Testis (tissue), 2 donors: ENCODE data around the gene MEGF6.

ENCODE experiments used
- CTCF ChIP-seq, 3 experiments: fragments of 450-650 bp in 2 of 3; fragments of 200-600 bp in 1 of 3; sonication (generic) in 1 of 3; IDR thresholded peaks; one replicate each; pipeline ENCODE4 v1.5.1; 2016 to 2019; ENCODE audit warnings: antibody characterized with exemption in 3 of 3, mild to moderate bottlenecking in 2 of 3, moderate library complexity in 1 of 3
- POLR2A ChIP-seq: fragments of 450-650 bp; IDR thresholded peaks from one replicate; pipeline ENCODE4 v1.6.1; 2017; ENCODE audit warnings: antibody characterized with exemption, mild to moderate bottlenecking, moderate library complexity

- no peak for TF ChIP-seq CTCF (IDR thresholded peaks at IDR 0.05)
- TF ChIP-seq POLR2A: no peak
These were observed 29.9 kb upstream of the MEGF6 start for GRCh38 chr1:3641046-3641760.
